SK-N-SH (cell line): Measurements from ENCODE around the gene DYNC2H1.

ENCODE experiments used
- EP300 ChIP-seq, 2 experiments: IDR thresholded peaks; 2 replicates each; pipeline versions ENCODE4 v1.4.0 to v1.6.1; 2012; ENCODE audit warnings: borderline replicate concordance in 1 of 2, low read depth in 1 of 2, low read length in 1 of 2
- EZH2phosphoT487 ChIP-seq: fragments of 200-600 bp; sonication (generic); IDR thresholded peaks from 2 replicates; pipeline ENCODE4 v1.6.1; 2017; ENCODE audit warnings: low read depth, mixed run types, mild to moderate bottlenecking, antibody characterized with exemption, moderate library complexity, borderline replicate concordance
- GATA2 ChIP-seq: sonication (generic); formaldehyde crosslinking; IDR thresholded peaks from 2 replicates; pipeline ENCODE4 v1.5.0; 2020; ENCODE audit warnings: mild to moderate bottlenecking, missing genetic modification reagents
- MEF2A ChIP-seq: IDR thresholded peaks from 2 replicates; pipeline ENCODE4 v1.4.0; 2012; ENCODE audit warnings: low read depth, borderline replicate concordance
- POLR2AphosphoS5 ChIP-seq: IDR thresholded peaks from 2 replicates; pipeline ENCODE4 v1.6.1; 2012; ENCODE audit warnings: low read depth, low read length
- RAD21 ChIP-seq: IDR thresholded peaks from 2 replicates; pipeline ENCODE4 v1.6.1; 2012; ENCODE audit warnings: mild to moderate bottlenecking, low read length
- RCOR1 ChIP-seq: fragments of 150-350 bp; IDR thresholded peaks from 2 replicates; pipeline ENCODE4 v1.6.1; 2017; ENCODE audit warnings: antibody characterized with exemption, low read length
- SIN3A ChIP-seq: IDR thresholded peaks from 2 replicates; pipeline ENCODE4 v1.6.1; 2012; ENCODE audit warnings: low read depth, mild to moderate bottlenecking, low read length, moderate library complexity, borderline replicate concordance
- SMC3 ChIP-seq: IDR thresholded peaks from 2 replicates; pipeline ENCODE4 v1.6.1; 2012; ENCODE audit warnings: low read depth, low read length, improper control_type of control experiment
- TAF1 ChIP-seq: IDR thresholded peaks from 2 replicates; pipeline ENCODE4 v1.6.1; 2012; ENCODE audit warnings: low read depth, mild to moderate bottlenecking, low read length, moderate library complexity, borderline replicate concordance
- TCF12 ChIP-seq: IDR thresholded peaks from 2 replicates; pipeline ENCODE4 v1.4.0; 2012
- TF ChIP-seq, protein P1 (sequence below): fragments of 200-600 bp; sonication (generic); IDR thresholded peaks from 2 replicates; pipeline ENCODE4 v1.6.1; 2017; ENCODE audit warnings: antibody characterized with exemption, mild to moderate bottlenecking, moderate library complexity
- TF ChIP-seq, protein P2 (sequence below): IDR thresholded peaks from 2 replicates; pipeline ENCODE4 v1.6.1; 2012; ENCODE audit warnings: mild to moderate bottlenecking, low read depth, low read length, moderate library complexity

DNA sequence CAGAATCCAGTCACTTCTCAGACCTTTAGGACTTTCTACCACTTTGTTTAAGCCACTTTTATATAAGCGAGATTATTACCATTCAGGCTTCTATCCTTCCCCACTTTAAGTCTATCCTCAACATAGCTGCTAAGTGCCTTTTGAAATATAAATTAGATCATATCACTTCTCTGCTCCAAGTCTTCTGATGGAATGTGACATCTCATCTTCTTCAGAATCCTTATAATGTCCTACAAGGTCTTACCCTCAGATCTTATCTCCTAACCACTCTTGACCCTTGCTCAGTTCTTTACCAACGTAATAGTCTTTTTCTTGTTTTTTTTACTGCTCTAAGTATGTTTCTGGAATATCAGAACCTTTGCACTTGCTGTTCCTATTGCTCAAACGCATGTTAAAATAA lies 188.7 kb downstream of the DYNC2H1 start:
- TF ChIP-seq EZH2phosphoT487 (no peak), POLR2AphosphoS5 (no peak), RCOR1 (no peak), SIN3A (no peak), RAD21 (no peak), SMC3 (no peak), TAF1 (no peak), GATA2 (no peak), TCF12 (peak; percentile 78), EP300 (IDR thresholded peaks at IDR 0.05; ENCODE audit: borderline replicate concordance in 1 of 2, low read depth in 1 of 2, low read length in 1 of 2) (0 out of 4 replicates have a peak, but pooled peaks of 1 of the 2 experiments have one; percentile 20), MEF2A (no peak)
- TF ChIP-seq, protein P1, sequence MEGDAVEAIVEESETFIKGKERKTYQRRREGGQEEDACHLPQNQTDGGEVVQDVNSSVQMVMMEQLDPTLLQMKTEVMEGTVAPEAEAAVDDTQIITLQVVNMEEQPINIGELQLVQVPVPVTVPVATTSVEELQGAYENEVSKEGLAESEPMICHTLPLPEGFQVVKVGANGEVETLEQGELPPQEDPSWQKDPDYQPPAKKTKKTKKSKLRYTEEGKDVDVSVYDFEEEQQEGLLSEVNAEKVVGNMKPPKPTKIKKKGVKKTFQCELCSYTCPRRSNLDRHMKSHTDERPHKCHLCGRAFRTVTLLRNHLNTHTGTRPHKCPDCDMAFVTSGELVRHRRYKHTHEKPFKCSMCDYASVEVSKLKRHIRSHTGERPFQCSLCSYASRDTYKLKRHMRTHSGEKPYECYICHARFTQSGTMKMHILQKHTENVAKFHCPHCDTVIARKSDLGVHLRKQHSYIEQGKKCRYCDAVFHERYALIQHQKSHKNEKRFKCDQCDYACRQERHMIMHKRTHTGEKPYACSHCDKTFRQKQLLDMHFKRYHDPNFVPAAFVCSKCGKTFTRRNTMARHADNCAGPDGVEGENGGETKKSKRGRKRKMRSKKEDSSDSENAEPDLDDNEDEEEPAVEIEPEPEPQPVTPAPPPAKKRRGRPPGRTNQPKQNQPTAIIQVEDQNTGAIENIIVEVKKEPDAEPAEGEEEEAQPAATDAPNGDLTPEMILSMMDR = no peak
- TF ChIP-seq, protein P2, sequence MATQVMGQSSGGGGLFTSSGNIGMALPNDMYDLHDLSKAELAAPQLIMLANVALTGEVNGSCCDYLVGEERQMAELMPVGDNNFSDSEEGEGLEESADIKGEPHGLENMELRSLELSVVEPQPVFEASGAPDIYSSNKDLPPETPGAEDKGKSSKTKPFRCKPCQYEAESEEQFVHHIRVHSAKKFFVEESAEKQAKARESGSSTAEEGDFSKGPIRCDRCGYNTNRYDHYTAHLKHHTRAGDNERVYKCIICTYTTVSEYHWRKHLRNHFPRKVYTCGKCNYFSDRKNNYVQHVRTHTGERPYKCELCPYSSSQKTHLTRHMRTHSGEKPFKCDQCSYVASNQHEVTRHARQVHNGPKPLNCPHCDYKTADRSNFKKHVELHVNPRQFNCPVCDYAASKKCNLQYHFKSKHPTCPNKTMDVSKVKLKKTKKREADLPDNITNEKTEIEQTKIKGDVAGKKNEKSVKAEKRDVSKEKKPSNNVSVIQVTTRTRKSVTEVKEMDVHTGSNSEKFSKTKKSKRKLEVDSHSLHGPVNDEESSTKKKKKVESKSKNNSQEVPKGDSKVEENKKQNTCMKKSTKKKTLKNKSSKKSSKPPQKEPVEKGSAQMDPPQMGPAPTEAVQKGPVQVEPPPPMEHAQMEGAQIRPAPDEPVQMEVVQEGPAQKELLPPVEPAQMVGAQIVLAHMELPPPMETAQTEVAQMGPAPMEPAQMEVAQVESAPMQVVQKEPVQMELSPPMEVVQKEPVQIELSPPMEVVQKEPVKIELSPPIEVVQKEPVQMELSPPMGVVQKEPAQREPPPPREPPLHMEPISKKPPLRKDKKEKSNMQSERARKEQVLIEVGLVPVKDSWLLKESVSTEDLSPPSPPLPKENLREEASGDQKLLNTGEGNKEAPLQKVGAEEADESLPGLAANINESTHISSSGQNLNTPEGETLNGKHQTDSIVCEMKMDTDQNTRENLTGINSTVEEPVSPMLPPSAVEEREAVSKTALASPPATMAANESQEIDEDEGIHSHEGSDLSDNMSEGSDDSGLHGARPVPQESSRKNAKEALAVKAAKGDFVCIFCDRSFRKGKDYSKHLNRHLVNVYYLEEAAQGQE = no peak
